Panc1 (cell line): ENCODE data around the gene GOLGA1. TPM values are rescaled to one million over a fixed set of nuclear protein-coding genes. Genes with fewer than 3 reads are reported as not detected.

Experiments used
- ATAC-seq: fragments of 200-7000 bp; cut with Tn5 transposase; 2 replicates; pipeline ENCODE4 v1.9.1; 2020; ENCODE audit warnings: mild to moderate bottlenecking, moderate library complexity
- BruUV-seq: library from RNA; stranded (reverse); fragments of 400-500 nt; replicated peaks from 2 replicates; lab custom pipeline; 2021; lab: Mats Ljungman, UMichigan
- CTCF ChIA-PET: fragments of 300-600 bp; sonication (Branson Sonifier 250); formaldehyde crosslinking; loops from one replicate; lab custom pipeline; 2022; ENCODE audit warnings: antibody characterized with exemption; lab: Charles Lee
- POLR2A ChIA-PET: fragments of 300-600 bp; sonication (Branson Sonifier 250); formaldehyde crosslinking; loops from one replicate; lab custom pipeline; 2022; ENCODE audit warnings: antibody characterized with exemption; lab: Charles Lee
- DNase-seq: peaks from one replicate; pipeline ENCODE4 v3.0.0-alpha.2; 2010; ENCODE audit warnings: low read depth, low spot score
- H3K27ac ChIP-seq: 2 replicates; pipeline ENCODE4 v1.5.1; 2011; ENCODE audit warnings: mild to moderate bottlenecking, low read length, inconsistent platforms
- H3K27me3 ChIP-seq: fragments of 200-500 bp; sonication (Bioruptor generic); 2 replicates; pipeline ENCODE4 v1.6.0; 2014; ENCODE audit warnings: low read length, inconsistent platforms; ENCODE audit not compliant: control insufficient read depth, insufficient read depth
- H3K36me3 ChIP-seq: fragments of 200-500 bp; sonication (Bioruptor generic); 2 replicates; pipeline ENCODE4 v1.5.1; 2014; ENCODE audit warnings: inconsistent platforms, mild to moderate bottlenecking, low read length, moderate library complexity; ENCODE audit not compliant: control insufficient read depth, insufficient read depth
- H3K4me1 ChIP-seq: 2 replicates; pipeline ENCODE4 v1.5.1; 2011; ENCODE audit warnings: inconsistent platforms, mild to moderate bottlenecking, low read length, moderate library complexity; ENCODE audit not compliant: control insufficient read depth, insufficient read depth
- H3K4me3 ChIP-seq, 2 experiments: 2 replicates each; pipeline ENCODE4 v1.5.1; 2011 to 2012; ENCODE audit warnings: low read depth in 2 of 2, low read length in 2 of 2, mild to moderate bottlenecking in 2 of 2, inconsistent platforms in 1 of 2, moderate library complexity in 1 of 2
- H3K9me3 ChIP-seq: fragments of 200-500 bp; sonication (Bioruptor generic); 2 replicates; pipeline ENCODE4 v1.5.1; 2014; ENCODE audit warnings: low read depth, mild to moderate bottlenecking, inconsistent platforms, low read length, moderate library complexity; ENCODE audit not compliant: control insufficient read depth, insufficient read depth
- POLR2AphosphoS5 ChIP-seq: IDR thresholded peaks from 2 replicates; pipeline ENCODE4 v1.6.1; 2012; ENCODE audit warnings: mild to moderate bottlenecking, low read depth, low read length, moderate library complexity
- SIN3A ChIP-seq: IDR thresholded peaks from 2 replicates; pipeline ENCODE4 v1.6.1; 2012; ENCODE audit warnings: low read depth, mild to moderate bottlenecking, low read length, moderate library complexity, borderline replicate concordance; ENCODE audit not compliant: insufficient read depth
- TCF7L2 ChIP-seq: IDR thresholded peaks from 2 replicates; pipeline ENCODE4 v1.6.1; 2011; ENCODE audit warnings: mild to moderate bottlenecking, low read depth, low read length, inconsistent platforms
- in situ Hi-C: cut with HindIII; loops from 2 replicates; pipeline ENCODE4 v1.10.0; 2016; ENCODE audit warnings: low sequenced_read_pairs, low pct_unique_long_range_greater_than_20kb
- intact Hi-C: fragments of 100-400 bp; cut with micrococcal nuclease; formaldehyde crosslinking; loops from one replicate; pipeline ENCODE4 v1.10.0; 2022; ENCODE audit not compliant: unreplicated experiment
- total RNA-seq: library from RNA; stranded (reverse); gene quantifications from one replicate; pipeline ENCODE4 v1.2.1, GENCODE V29; 2021; ENCODE audit not compliant: unreplicated experiment
- TF ChIP-seq, protein P1 (sequence below), 2 experiments: IDR thresholded peaks; 2 replicates each; pipeline ENCODE4 v1.6.1; 2011 to 2012; ENCODE audit warnings: low read depth in 2 of 2, control low read depth in 1 of 2, low read length in 1 of 2, mild to moderate bottlenecking in 1 of 2, moderate library complexity in 1 of 2; ENCODE audit not compliant: insufficient read depth in 1 of 2
- TF ChIP-seq, protein P2 (sequence below): fragments of 450-650 bp; IDR thresholded peaks from 2 replicates; pipeline ENCODE4 v1.5.1; 2017; ENCODE audit warnings: mild to moderate bottlenecking

Gene GOLGA1
- total RNA-seq, 1 experiment from 2014 or later, result 15.5 TPM

DNA sequence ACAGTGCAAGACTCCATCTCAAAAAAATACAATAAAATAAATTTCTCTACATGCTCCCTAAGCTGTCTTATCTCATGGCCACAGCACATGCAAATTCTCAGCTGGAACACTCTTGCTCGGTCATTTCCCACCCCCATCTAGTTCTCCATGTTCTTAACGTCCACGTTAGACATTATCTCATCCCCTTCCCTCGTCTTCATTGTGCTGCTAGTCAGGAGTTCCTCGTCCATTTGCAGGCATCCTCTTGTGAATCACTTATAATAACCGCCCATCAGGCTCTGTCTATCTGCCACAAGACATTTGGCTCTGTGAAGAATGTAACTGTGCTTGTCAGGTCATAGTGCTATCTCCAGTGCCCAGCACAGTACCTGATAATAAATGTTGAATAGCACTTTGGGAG, 32.9 kb upstream of the GOLGA1 start:
- Histone ChIP-seq H3K36me3 (no peaks in the 10 kb centered on the region), H3K4me1 (no peaks in the 10 kb centered on the region), H3K9me3 (no peaks in the 10 kb centered on the region), H3K27me3 (no peaks in the 10 kb centered on the region), H3K27ac (no peak overlapping the region), H3K4me3 (no peak overlapping the region)
- DNase-seq (no peak), ATAC-seq (no peak)
- CTCF ChIA-PET, result no interaction called here
- in situ Hi-C loops, result no loop called here
- BruUV-seq, result no TSS peak
- TF ChIP-seq TCF7L2, result no peak
- intact Hi-C loops, result no loop called here
- POLR2A ChIA-PET, result no interaction called here

DNA sequence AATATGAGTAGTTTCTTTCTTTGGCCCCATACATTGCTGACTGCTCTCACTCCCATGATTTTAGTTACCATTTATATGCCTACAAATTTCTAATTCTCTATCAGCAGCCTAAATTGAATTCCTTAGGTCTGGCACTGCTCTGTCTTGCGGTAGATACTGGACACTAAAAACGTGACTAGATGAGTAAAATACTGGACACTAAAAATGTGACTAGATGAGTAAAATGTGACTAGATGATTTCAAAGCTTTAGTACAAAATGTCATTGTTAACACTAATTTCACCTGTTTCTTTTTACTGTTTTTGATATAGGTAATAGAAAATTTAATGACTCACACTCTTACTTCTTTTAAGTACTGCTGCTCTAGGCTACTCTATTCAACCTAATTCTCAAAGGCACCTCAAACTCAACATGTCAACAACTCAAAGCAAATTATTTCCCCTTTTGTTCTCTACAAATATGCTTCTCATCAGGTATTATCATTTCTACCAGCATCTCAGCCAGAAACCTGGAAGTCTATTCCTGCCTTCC, 31.4 kb upstream of the GOLGA1 start:
- intact Hi-C loops (no loop called here), in situ Hi-C loops (no loop called here)
- no peak for ATAC-seq
- ChIA-PET POLR2A (no interaction called here), CTCF (no interaction called here)
- BruUV-seq, result no TSS peak
- no peaks in the 10 kb centered on the region for H3K36me3 ChIP-seq
- no peak overlapping the region for H3K27ac ChIP-seq
- no peak overlapping the region for H3K4me3 ChIP-seq
- TF ChIP-seq POLR2AphosphoS5, result no peak
- TF ChIP-seq SIN3A, result no peak
- TF ChIP-seq, protein P1, sequence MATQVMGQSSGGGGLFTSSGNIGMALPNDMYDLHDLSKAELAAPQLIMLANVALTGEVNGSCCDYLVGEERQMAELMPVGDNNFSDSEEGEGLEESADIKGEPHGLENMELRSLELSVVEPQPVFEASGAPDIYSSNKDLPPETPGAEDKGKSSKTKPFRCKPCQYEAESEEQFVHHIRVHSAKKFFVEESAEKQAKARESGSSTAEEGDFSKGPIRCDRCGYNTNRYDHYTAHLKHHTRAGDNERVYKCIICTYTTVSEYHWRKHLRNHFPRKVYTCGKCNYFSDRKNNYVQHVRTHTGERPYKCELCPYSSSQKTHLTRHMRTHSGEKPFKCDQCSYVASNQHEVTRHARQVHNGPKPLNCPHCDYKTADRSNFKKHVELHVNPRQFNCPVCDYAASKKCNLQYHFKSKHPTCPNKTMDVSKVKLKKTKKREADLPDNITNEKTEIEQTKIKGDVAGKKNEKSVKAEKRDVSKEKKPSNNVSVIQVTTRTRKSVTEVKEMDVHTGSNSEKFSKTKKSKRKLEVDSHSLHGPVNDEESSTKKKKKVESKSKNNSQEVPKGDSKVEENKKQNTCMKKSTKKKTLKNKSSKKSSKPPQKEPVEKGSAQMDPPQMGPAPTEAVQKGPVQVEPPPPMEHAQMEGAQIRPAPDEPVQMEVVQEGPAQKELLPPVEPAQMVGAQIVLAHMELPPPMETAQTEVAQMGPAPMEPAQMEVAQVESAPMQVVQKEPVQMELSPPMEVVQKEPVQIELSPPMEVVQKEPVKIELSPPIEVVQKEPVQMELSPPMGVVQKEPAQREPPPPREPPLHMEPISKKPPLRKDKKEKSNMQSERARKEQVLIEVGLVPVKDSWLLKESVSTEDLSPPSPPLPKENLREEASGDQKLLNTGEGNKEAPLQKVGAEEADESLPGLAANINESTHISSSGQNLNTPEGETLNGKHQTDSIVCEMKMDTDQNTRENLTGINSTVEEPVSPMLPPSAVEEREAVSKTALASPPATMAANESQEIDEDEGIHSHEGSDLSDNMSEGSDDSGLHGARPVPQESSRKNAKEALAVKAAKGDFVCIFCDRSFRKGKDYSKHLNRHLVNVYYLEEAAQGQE (IDR thresholded peaks at IDR 0.05; ENCODE audit: insufficient read depth in 1 of 2, low read depth in 2 of 2, low read length in 1 of 2), result no peak
- TF ChIP-seq, protein P2, sequence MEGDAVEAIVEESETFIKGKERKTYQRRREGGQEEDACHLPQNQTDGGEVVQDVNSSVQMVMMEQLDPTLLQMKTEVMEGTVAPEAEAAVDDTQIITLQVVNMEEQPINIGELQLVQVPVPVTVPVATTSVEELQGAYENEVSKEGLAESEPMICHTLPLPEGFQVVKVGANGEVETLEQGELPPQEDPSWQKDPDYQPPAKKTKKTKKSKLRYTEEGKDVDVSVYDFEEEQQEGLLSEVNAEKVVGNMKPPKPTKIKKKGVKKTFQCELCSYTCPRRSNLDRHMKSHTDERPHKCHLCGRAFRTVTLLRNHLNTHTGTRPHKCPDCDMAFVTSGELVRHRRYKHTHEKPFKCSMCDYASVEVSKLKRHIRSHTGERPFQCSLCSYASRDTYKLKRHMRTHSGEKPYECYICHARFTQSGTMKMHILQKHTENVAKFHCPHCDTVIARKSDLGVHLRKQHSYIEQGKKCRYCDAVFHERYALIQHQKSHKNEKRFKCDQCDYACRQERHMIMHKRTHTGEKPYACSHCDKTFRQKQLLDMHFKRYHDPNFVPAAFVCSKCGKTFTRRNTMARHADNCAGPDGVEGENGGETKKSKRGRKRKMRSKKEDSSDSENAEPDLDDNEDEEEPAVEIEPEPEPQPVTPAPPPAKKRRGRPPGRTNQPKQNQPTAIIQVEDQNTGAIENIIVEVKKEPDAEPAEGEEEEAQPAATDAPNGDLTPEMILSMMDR, result no peak
- no peak for TF ChIP-seq TCF7L2
- no peaks in the 10 kb centered on the region for H3K9me3 ChIP-seq
- no peaks in the 10 kb centered on the region for H3K4me1 ChIP-seq
- H3K27me3 ChIP-seq, result no peaks in the 10 kb centered on the region
- no peak for DNase-seq

DNA sequence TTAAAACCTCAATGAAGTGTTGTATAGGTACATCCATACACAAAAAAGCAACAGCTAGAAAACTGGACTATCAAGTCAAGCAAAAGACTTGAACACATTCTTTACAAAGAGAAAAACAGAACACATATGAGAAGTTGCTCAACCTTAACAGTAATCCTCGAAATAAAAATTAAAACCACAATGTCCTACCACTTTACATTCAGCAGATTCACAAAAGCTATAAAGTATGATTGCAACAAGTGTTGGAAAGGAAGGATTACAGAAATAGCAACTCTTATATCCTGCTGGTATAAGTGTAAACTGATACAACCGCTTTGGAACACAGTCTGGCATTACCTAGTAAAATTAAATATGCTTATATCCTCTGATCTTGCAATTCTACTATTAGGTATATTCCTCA, 28.5 kb upstream of the GOLGA1 start:
- Histone ChIP-seq H3K4me3 (no peak overlapping the region), H3K36me3 (no peaks in the 10 kb centered on the region), H3K9me3 (no peaks in the 10 kb centered on the region), H3K27ac (no peak overlapping the region), H3K4me1 (no peaks in the 10 kb centered on the region), H3K27me3 (no peaks in the 10 kb centered on the region)
- intact Hi-C loops (no loop called here), in situ Hi-C loops (no loop called here)
- TF ChIP-seq TCF7L2 (no peak), POLR2AphosphoS5 (no peak), SIN3A (no peak)
- TF ChIP-seq, protein P1 (IDR thresholded peaks at IDR 0.05; ENCODE audit: insufficient read depth in 1 of 2, low read depth in 2 of 2, low read length in 1 of 2), result no peak
- TF ChIP-seq, protein P2, result no peak
- POLR2A ChIA-PET, result interaction anchor here (0.7 kb wide), 1 partner anchor 8 kb away, joined by 9 read pairs; no protein-coding TSS in a partner anchor
- no TSS peak for BruUV-seq
- DNase-seq (no peak), ATAC-seq (no peak)
- CTCF ChIA-PET, result no interaction called here
